ENCODE data around the gene HSD17B8. TPM values are rescaled to one million over a fixed set of nuclear protein-coding genes. Genes with fewer than 3 reads are reported as not detected.

HSD17B8 gene
- total RNA-seq, 1 experiment from 2014 or later = 22.0 TPM

DNA sequence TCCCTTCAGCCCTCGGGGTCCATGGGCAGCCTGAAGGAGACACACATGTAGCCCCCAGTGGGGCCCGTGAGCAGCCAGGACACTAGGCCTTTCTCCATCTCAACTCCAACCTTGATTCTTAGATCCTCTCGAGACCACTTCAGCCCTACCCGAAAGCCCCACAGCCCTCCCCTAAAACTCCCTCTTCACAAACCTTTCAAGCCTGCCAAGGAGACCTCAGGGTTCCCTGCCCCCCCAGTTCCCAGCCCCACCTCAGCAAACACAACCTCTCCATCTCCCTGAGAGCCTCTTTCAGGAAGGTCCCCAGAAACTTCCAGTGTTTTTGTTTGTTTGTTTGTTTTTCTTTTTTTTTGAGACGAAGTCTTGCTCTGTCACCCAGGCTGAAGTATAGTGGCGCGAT lies 23.3 kb upstream of the HSD17B8 start:
- no peaks in the 10 kb centered on the region for H3K79me2 ChIP-seq (ENCODE audit: insufficient read depth, low read length)
- no peaks in the 10 kb centered on the region for H3K27me3 ChIP-seq (ENCODE audit: insufficient read depth, low read length)
- peaks cover 0 to 7% of the 10 kb centered on the region in 2 experiments; a peak in 2 of 4 replicates for H3K4me1 ChIP-seq (ENCODE audit: control insufficient read depth in 1 of 2, insufficient read depth in 2 of 2, low read length in 2 of 2)
- H3K4me3 ChIP-seq (replicated peaks in 1 of 2; ENCODE audit: low read depth in 1 of 2, low read length in 2 of 2) = no peak overlapping the region
- DNase-seq (ENCODE audit: low read depth, low spot score) (no peak), ATAC-seq (no peak)
- ChIA-PET RAD21 (ENCODE audit: low non-redundant PET in 1 of 2, low total read pairs in 2 of 2, uncharacterized antibody in 2 of 2, unreplicated experiment in 2 of 2) (no interaction called here), POLR2A (no interaction called here), CTCF (no interaction called here)
- TF ChIP-seq RAD21 (IDR thresholded peaks at IDR 0.05; ENCODE audit: low read depth) (no peak), CTCF (IDR thresholded peaks at IDR 0.05 in 2 of 3, conservative IDR thresholded peaks at IDR 0.05 in 1 of 3; ENCODE audit: borderline replicate concordance in 1 of 3, insufficient read depth in 1 of 3, low read depth in 2 of 3, low read length in 2 of 3) (no peak), ELF1 (IDR thresholded peaks at IDR 0.05; ENCODE audit: borderline replicate concordance, low read depth) (no peak), FOSL1 (IDR thresholded peaks at IDR 0.05; ENCODE audit: low read depth) (no peak), YY1 (IDR thresholded peaks at IDR 0.05; ENCODE audit: extremely low read depth, insufficient replicate concordance, low read depth, low read length) (no peak), SIN3A (IDR thresholded peaks at IDR 0.05; ENCODE audit: low read depth) (no peak), SP1 (IDR thresholded peaks at IDR 0.05; ENCODE audit: low read depth) (no peak)
- H3K36me3 ChIP-seq (ENCODE audit: control insufficient read depth in 1 of 2, insufficient read depth in 2 of 2, low read length in 2 of 2) = no peaks in the 10 kb centered on the region
- no peak overlapping the region for H2AFZ ChIP-seq (ENCODE audit: low read depth, low read length, poor library complexity, severe bottlenecking)
- no peaks in the 10 kb centered on the region for H3K9me2 ChIP-seq (ENCODE audit: insufficient read depth)
- no peak overlapping the region for H3K4me2 ChIP-seq (ENCODE audit: low read length)
- BruUV-seq (replicated peaks) = no TSS peak
- H3K27ac ChIP-seq (ENCODE audit: low read depth, low read length) = no peak overlapping the region
- H3K9ac ChIP-seq (ENCODE audit: low read length) = no peak overlapping the region
- H4K20me1 ChIP-seq (ENCODE audit: insufficient read depth) = no peaks in the 10 kb centered on the region
- intact Hi-C loops (cut with micrococcal nuclease) = no loop called here
- H3K9me3 ChIP-seq (ENCODE audit: control insufficient read depth in 1 of 2, insufficient read depth in 1 of 2, low read depth in 1 of 2, low read length in 2 of 2) = no peaks in the 10 kb centered on the region

- Histone ChIP-seq H3K9me2 (ENCODE audit: insufficient read depth) (no peaks in the 10 kb centered on the region), H3K4me3 (replicated peaks in 1 of 2; ENCODE audit: low read depth in 1 of 2, low read length in 2 of 2) (no peak overlapping the region), H4K20me1 (ENCODE audit: insufficient read depth) (no peaks in the 10 kb centered on the region), H2AFZ (ENCODE audit: low read depth, low read length, poor library complexity, severe bottlenecking) (peak overlapping the region; percentile 92), H3K27ac (ENCODE audit: low read depth, low read length) (no peak overlapping the region; the same call in 1 of the 2 replicates), H3K4me1 (ENCODE audit: control insufficient read depth in 1 of 2, insufficient read depth in 2 of 2, low read length in 2 of 2) (peaks cover 0 to 7% of the 10 kb centered on the region in 2 experiments; a peak in 2 of 4 replicates), H3K27me3 (ENCODE audit: insufficient read depth, low read length) (no peaks in the 10 kb centered on the region), H3K9ac (ENCODE audit: low read length) (no peak overlapping the region), H3K9me3 (ENCODE audit: control insufficient read depth in 1 of 2, insufficient read depth in 1 of 2, low read depth in 1 of 2, low read length in 2 of 2) (no peaks in the 10 kb centered on the region), H3K79me2 (ENCODE audit: insufficient read depth, low read length) (no peaks in the 10 kb centered on the region), H3K4me2 (ENCODE audit: low read length) (0 out of 2 replicates have a peak overlapping the region, but pooled peaks have one; percentile 12), H3K36me3 (ENCODE audit: control insufficient read depth in 1 of 2, insufficient read depth in 2 of 2, low read length in 2 of 2) (no peaks in the 10 kb centered on the region)
- ChIA-PET POLR2A (no interaction called here), CTCF (interaction anchor here (1.3 kb wide), 1 partner anchor 14 kb away, joined by 9 read pairs; no protein-coding TSS in a partner anchor), RAD21 (ENCODE audit: low non-redundant PET in 1 of 2, low total read pairs in 2 of 2, uncharacterized antibody in 2 of 2, unreplicated experiment in 2 of 2) (no interaction called here)
- intact Hi-C loops (cut with micrococcal nuclease) = no loop called here
- ATAC-seq = peak; percentile 44
- BruUV-seq (replicated peaks) = no TSS peak
- no peak for DNase-seq (ENCODE audit: low read depth, low spot score)
- no peak for TF ChIP-seq YY1 (IDR thresholded peaks at IDR 0.05; ENCODE audit: extremely low read depth, insufficient replicate concordance, low read depth, low read length)
- TF ChIP-seq ELF1 (IDR thresholded peaks at IDR 0.05; ENCODE audit: borderline replicate concordance, low read depth) = no peak; the same call in 1 of the 2 replicates
- TF ChIP-seq CBX3 (IDR thresholded peaks at IDR 0.05; ENCODE audit: low read depth) = no peak
- no peak for TF ChIP-seq REST (IDR thresholded peaks at IDR 0.05; ENCODE audit: low read depth)
- TF ChIP-seq CEBPB (IDR thresholded peaks at IDR 0.05; ENCODE audit: low read depth) = no peak
- TF ChIP-seq ZFX (IDR thresholded peaks at IDR 0.05) = no peak
- TF ChIP-seq, protein P1, sequence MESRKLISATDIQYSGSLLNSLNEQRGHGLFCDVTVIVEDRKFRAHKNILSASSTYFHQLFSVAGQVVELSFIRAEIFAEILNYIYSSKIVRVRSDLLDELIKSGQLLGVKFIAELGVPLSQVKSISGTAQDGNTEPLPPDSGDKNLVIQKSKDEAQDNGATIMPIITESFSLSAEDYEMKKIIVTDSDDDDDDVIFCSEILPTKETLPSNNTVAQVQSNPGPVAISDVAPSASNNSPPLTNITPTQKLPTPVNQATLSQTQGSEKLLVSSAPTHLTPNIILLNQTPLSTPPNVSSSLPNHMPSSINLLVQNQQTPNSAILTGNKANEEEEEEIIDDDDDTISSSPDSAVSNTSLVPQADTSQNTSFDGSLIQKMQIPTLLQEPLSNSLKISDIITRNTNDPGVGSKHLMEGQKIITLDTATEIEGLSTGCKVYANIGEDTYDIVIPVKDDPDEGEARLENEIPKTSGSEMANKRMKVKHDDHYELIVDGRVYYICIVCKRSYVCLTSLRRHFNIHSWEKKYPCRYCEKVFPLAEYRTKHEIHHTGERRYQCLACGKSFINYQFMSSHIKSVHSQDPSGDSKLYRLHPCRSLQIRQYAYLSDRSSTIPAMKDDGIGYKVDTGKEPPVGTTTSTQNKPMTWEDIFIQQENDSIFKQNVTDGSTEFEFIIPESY (IDR thresholded peaks at IDR 0.05; ENCODE audit: extremely low read depth, insufficient replicate concordance, low read length) = no peak
Measured at GRCh38 chr6:33183071-33183683, 21.3 kb upstream of the HSD17B8 start.

All from HCT116 (cell line).